Astrocyte (in vitro differentiated cells and primary cell): ENCODE results near the gene IP6K1. TPM values are rescaled to one million over a fixed set of nuclear protein-coding genes. Genes with fewer than 3 reads are reported as not detected.
"Not testable (repeated sequence)": the region's sequence is repeated elsewhere in the genome, so short reads cannot be mapped to it uniquely, and the experiment has no call there.

Source experiments
- DNase-seq: peaks from one replicate; pipeline ENCODE4 v3.0.0-alpha.2; 2010; ENCODE audit warnings: low read depth
- FAIRE-seq: peaks from 2 replicates; lab custom pipeline; 2011; peaks lifted over from hg19 to GRCh38; lab: Jason Lieb, UNC
- H2AFZ ChIP-seq: 2 replicates; pipeline ENCODE4 v1.6.0; 2012; ENCODE audit warnings: low read depth, low read length, inconsistent platforms
- H3K27ac ChIP-seq: 2 replicates; pipeline ENCODE4 v1.5.1; 2011; ENCODE audit warnings: low read depth, low read length, inconsistent platforms
- H3K27me3 ChIP-seq: 2 replicates; pipeline ENCODE4 v1.6.0; 2011; ENCODE audit warnings: low read length, inconsistent platforms; ENCODE audit not compliant: insufficient read depth
- H3K36me3 ChIP-seq: 2 replicates; pipeline ENCODE4 v1.5.1; 2011; ENCODE audit warnings: low read length, inconsistent platforms; ENCODE audit not compliant: insufficient read depth
- H3K4me1 ChIP-seq: 2 replicates; pipeline ENCODE4 v1.5.1; 2011; ENCODE audit warnings: low read length, inconsistent platforms; ENCODE audit not compliant: insufficient read depth
- H3K4me2 ChIP-seq: 2 replicates; pipeline ENCODE4 v1.6.0; 2012; ENCODE audit warnings: low read length, inconsistent platforms
- H3K4me3 ChIP-seq: 2 replicates; pipeline ENCODE4 v1.5.1; 2011; ENCODE audit warnings: low read depth, mild to moderate bottlenecking, low read length, inconsistent platforms; ENCODE audit not compliant: insufficient read depth
- H3K79me2 ChIP-seq: 2 replicates; pipeline ENCODE4 v1.6.0; 2012; ENCODE audit warnings: mild to moderate bottlenecking, low read length, inconsistent platforms; ENCODE audit not compliant: insufficient read depth
- H3K9ac ChIP-seq: 2 replicates; pipeline ENCODE4 v1.6.0; 2012; ENCODE audit warnings: mild to moderate bottlenecking, low read length, inconsistent platforms
- H3K9me3 ChIP-seq: 2 replicates; pipeline ENCODE4 v1.5.1; 2012; ENCODE audit warnings: low read depth, mild to moderate bottlenecking, low read length, inconsistent platforms; ENCODE audit not compliant: insufficient read depth
- H4K20me1 ChIP-seq: 2 replicates; pipeline ENCODE4 v1.6.0; 2012; ENCODE audit warnings: low read length, inconsistent platforms; ENCODE audit not compliant: insufficient read depth
- H3K27ac Mint-ChIP-seq: one replicate; pipeline ENCODE4 v1.8.0; 2021; ENCODE audit warnings: mild to moderate bottlenecking, mixed read lengths; ENCODE audit not compliant: unreplicated experiment
- H3K27me3 Mint-ChIP-seq: one replicate; pipeline ENCODE4 v1.8.0; 2021; ENCODE audit warnings: low read depth, mixed read lengths; ENCODE audit not compliant: unreplicated experiment
- H3K36me3 Mint-ChIP-seq: one replicate; pipeline ENCODE4 v1.8.0; 2021; ENCODE audit warnings: low read depth, mixed read lengths; ENCODE audit not compliant: unreplicated experiment
- H3K4me1 Mint-ChIP-seq: one replicate; pipeline ENCODE4 v1.8.0; 2021; ENCODE audit warnings: low read depth, mixed read lengths; ENCODE audit not compliant: unreplicated experiment
- H3K4me3 Mint-ChIP-seq: one replicate; pipeline ENCODE4 v1.8.0; 2021; ENCODE audit warnings: mild to moderate bottlenecking, moderate library complexity, mixed read lengths; ENCODE audit not compliant: unreplicated experiment
- H3K9me3 Mint-ChIP-seq: one replicate; pipeline ENCODE4 v1.8.0; 2021; ENCODE audit warnings: mild to moderate bottlenecking, mixed read lengths; ENCODE audit not compliant: unreplicated experiment
- total RNA-seq: library from RNA; stranded (reverse); gene quantifications from 2 replicates; pipeline ENCODE4 v1.2.1, GENCODE V29; 2021

The IP6K1 gene
- total RNA-seq, 1 donor from 2014 or later: 38.3 TPM

DNA sequence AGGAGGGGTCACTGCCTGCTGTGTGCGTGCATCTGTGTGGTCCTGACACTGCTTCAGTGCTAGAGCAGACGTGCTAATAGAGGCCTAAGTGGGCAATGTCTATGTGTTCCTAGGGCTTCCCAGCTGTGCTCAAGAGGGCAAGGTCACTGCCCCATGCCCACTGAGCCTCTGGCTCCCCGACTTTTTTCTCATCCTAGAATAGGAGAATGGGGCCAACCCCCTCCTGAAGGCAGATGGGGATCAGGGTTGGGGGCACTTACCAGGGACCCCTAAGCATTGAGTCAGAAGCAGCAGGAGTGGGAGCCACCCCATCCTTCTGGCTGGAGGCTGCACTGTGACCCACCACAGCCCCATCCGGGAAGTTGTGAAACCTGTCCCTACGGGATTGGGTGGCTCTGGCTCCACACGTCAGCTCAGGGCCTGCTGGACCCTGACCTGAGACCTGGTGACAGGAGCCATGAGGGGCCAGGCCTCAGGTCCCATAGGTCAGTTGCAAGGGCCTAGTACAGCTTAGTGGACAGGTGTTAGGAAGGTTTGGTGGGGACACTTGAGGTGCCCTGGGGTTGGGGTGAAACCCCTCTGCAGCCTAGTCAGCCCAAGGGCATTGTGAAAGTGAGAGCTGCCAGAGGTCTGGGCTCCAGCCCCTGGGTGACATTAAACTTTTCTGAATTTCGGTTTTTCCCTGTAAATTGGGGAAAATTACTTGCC is 97.8 kb downstream of the IP6K1 start:
- H3K9me3 ChIP-seq, H3K27me3 ChIP-seq, H4K20me1 ChIP-seq, H3K9me3 Mint-ChIP-seq, H3K36me3 Mint-ChIP-seq, FAIRE-seq, DNase-seq, H3K4me1 Mint-ChIP-seq, H3K36me3 ChIP-seq, H3K27me3 Mint-ChIP-seq: not testable (repeated sequence)
- peak overlapping the region; percentile 95 for H2AFZ ChIP-seq
- peak overlapping the region; percentile 86 for H3K9ac ChIP-seq
- H3K27ac ChIP-seq: peak overlapping the region; percentile 54
- peak overlapping the region; percentile 95 for H3K4me3 Mint-ChIP-seq
- H3K27ac Mint-ChIP-seq: peak overlapping the region; percentile 96
- H3K4me3 ChIP-seq: peak overlapping the region; percentile 67
- peaks cover 11% of the 10 kb centered on the region for H3K4me1 ChIP-seq
- peak overlapping the region; percentile 86 for H3K4me2 ChIP-seq
- peaks cover 22% of the 10 kb centered on the region for H3K79me2 ChIP-seq

- not testable (repeated sequence) for H3K9ac ChIP-seq, H3K4me1 Mint-ChIP-seq, H3K36me3 Mint-ChIP-seq, H4K20me1 ChIP-seq, H3K27me3 ChIP-seq, H3K27ac ChIP-seq, DNase-seq, H3K4me3 ChIP-seq, H2AFZ ChIP-seq, H3K9me3 Mint-ChIP-seq, H3K9me3 ChIP-seq, H3K36me3 ChIP-seq, FAIRE-seq, H3K27me3 Mint-ChIP-seq
- H3K27ac Mint-ChIP-seq: peak overlapping the region; percentile 58
- Histone ChIP-seq H3K79me2 (peaks cover 20% of the 10 kb centered on the region), H3K4me2 (peak overlapping the region; percentile 74), H3K4me1 (peaks cover 11% of the 10 kb centered on the region)
- H3K4me3 Mint-ChIP-seq: peak overlapping the region; percentile 73
These were observed 98.9 kb downstream of the IP6K1 start for GRCh38 chr3:49687424-49687795.

GRCh38 chr3:49686769-49687423 is 99.4 kb downstream of the IP6K1 start:
- H3K4me1 Mint-ChIP-seq, H3K27me3 ChIP-seq, H3K9me3 ChIP-seq, H3K36me3 Mint-ChIP-seq, H4K20me1 ChIP-seq, FAIRE-seq, H3K27me3 Mint-ChIP-seq, H3K27ac ChIP-seq, H3K36me3 ChIP-seq, H3K9me3 Mint-ChIP-seq: not testable (repeated sequence)
- Histone ChIP-seq H3K79me2 (peaks cover 20% of the 10 kb centered on the region), H3K4me1 (peaks cover 11% of the 10 kb centered on the region), H3K9ac (peak overlapping the region; percentile 31), H2AFZ (peak overlapping the region; percentile 63), H3K4me3 (peak overlapping the region; percentile 10), H3K4me2 (peak overlapping the region; percentile 74)
- Mint-ChIP-seq H3K4me3 (peak overlapping the region; percentile 73), H3K27ac (peak overlapping the region; percentile 58)
- peak; percentile 31 for DNase-seq

DNA sequence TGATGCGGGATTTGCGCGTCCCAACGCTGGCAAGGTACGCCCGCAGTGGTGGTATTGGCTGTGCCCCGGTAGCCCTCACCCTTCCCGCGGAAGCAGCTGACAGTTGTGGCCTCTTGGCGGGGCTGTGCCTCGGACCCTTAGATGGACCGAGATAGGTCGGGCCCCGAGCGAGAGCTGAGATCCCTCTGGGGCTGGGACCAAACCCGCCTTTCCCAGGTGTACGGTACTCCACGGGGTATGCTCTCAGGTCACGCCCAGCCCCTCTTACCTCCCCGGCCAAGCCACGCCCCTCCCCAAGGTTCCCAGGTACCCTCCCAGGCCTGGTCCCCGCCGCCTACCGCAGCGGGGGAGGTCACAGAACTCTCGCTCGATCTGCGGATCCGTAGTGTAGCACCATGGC is 100.0 kb downstream of the IP6K1 start:
- H3K27me3 Mint-ChIP-seq, H3K27ac ChIP-seq, H3K4me1 Mint-ChIP-seq, DNase-seq, H3K36me3 Mint-ChIP-seq, H3K4me3 Mint-ChIP-seq, H3K27me3 ChIP-seq, FAIRE-seq, H4K20me1 ChIP-seq, H3K27ac Mint-ChIP-seq, H3K4me3 ChIP-seq, H2AFZ ChIP-seq, H3K9me3 Mint-ChIP-seq, H3K9me3 ChIP-seq, H3K36me3 ChIP-seq: not testable (repeated sequence)
- H3K9ac ChIP-seq: peak overlapping the region; percentile 31
- peaks cover 17% of the 10 kb centered on the region for H3K79me2 ChIP-seq
- H3K4me1 ChIP-seq: peaks cover 11% of the 10 kb centered on the region
- H3K4me2 ChIP-seq: peak overlapping the region; percentile 74

- H3K27me3 ChIP-seq, FAIRE-seq, H3K4me3 Mint-ChIP-seq, H3K4me2 ChIP-seq, H3K36me3 Mint-ChIP-seq, H3K27me3 Mint-ChIP-seq, H3K27ac Mint-ChIP-seq, H3K4me1 Mint-ChIP-seq, H3K9me3 Mint-ChIP-seq, H2AFZ ChIP-seq, H3K9me3 ChIP-seq, H3K27ac ChIP-seq, H3K4me3 ChIP-seq, H3K9ac ChIP-seq, DNase-seq, H3K36me3 ChIP-seq, H4K20me1 ChIP-seq: not testable (repeated sequence)
- H3K79me2 ChIP-seq: peaks cover 14% of the 10 kb centered on the region
- peaks cover 11% of the 10 kb centered on the region for H3K4me1 ChIP-seq
These were observed 100.5 kb downstream of the IP6K1 start for GRCh38 chr3:49685846-49686245.

GRCh38 chr3:49685103-49685502 is 101.2 kb downstream of the IP6K1 start:
- H3K9ac ChIP-seq, FAIRE-seq, H3K9me3 Mint-ChIP-seq, H3K4me1 ChIP-seq, DNase-seq, H2AFZ ChIP-seq, H3K4me3 ChIP-seq, H3K79me2 ChIP-seq, H3K27ac Mint-ChIP-seq, H3K4me2 ChIP-seq, H3K27me3 ChIP-seq, H3K27me3 Mint-ChIP-seq, H3K4me1 Mint-ChIP-seq, H3K36me3 Mint-ChIP-seq, H3K9me3 ChIP-seq, H4K20me1 ChIP-seq, H3K27ac ChIP-seq: not testable (repeated sequence)
- peak overlapping the region; percentile 27 for H3K4me3 Mint-ChIP-seq
- peaks cover 11% of the 10 kb centered on the region for H3K36me3 ChIP-seq
